Heart left ventricle (tissue), 16 donors: ENCODE data around the gene UBE2K. TPM values are rescaled to one million over a fixed set of nuclear protein-coding genes. Genes with fewer than 3 reads are reported as not detected.
A peak's percentile ranks its signal among the peaks of the same experiment; 100 is the strongest.

Source experiments
- ATAC-seq, 4 donors: fragments of 200-7000 bp; cut with Tn5 transposase; one replicate each; pipeline ENCODE4 v1.9.1; 2020 to 2022; ENCODE audit warnings: moderate library complexity in 4 of 4, mild to moderate bottlenecking in 3 of 4, moderate number of reproducible peaks in 1 of 4
- DNase-seq, 5 donors: peaks; one replicate each; pipeline ENCODE4 v3.0.0-alpha.2; 2020
- H3K27ac ChIP-seq, 12 donors: fragments of 200-600 bp; sonication (generic) in 4 of 12; one replicate each; pipeline versions ENCODE4 v1.5.0 to v1.8.0; 2016 to 2022; ENCODE audit warnings: mild to moderate bottlenecking in 2 of 12
- H3K27me3 ChIP-seq, 9 donors: fragments of 200-600 bp; sonication (generic) in 2 of 9; one replicate each; pipeline versions ENCODE4 v1.5.1 to v1.8.0; 2016 to 2022; ENCODE audit warnings: mild to moderate bottlenecking in 3 of 9
- H3K36me3 ChIP-seq, 9 donors: fragments of 200-600 bp; sonication (generic) in 2 of 9; one replicate each; pipeline versions ENCODE4 v1.5.0 to v1.8.0; 2018 to 2022; ENCODE audit warnings: mild to moderate bottlenecking in 2 of 9
- H3K4me1 ChIP-seq, 12 donors: fragments of 200-600 bp; sonication (generic) in 4 of 12; one replicate each; pipeline versions ENCODE4 v1.5.0 to v1.8.0; 2016 to 2022; ENCODE audit warnings: mild to moderate bottlenecking in 3 of 12
- H3K4me3 ChIP-seq, 12 donors: fragments of 200-600 bp; sonication (generic) in 4 of 12; one replicate each; pipeline versions ENCODE4 v1.5.0 to v1.8.0; 2017 to 2022; ENCODE audit warnings: mild to moderate bottlenecking in 9 of 12, moderate library complexity in 4 of 12
- H3K9me3 ChIP-seq, 12 donors: fragments of 200-600 bp; sonication (generic) in 4 of 12; one replicate each; pipeline versions ENCODE4 v1.5.0 to v1.8.0; 2016 to 2022; ENCODE audit warnings: mild to moderate bottlenecking in 1 of 12
- POLR2A ChIP-seq, 2 donors: fragments of 450-650 bp; IDR thresholded peaks; one replicate each; pipeline ENCODE4 v1.6.1; 2017; ENCODE audit warnings: antibody characterized with exemption in 2 of 2, mild to moderate bottlenecking in 2 of 2, moderate library complexity in 2 of 2
- WGBS, 4 donors: extraction: QIAGEN DNeasy Blood & Tissue Kit in 2 of 4; methylation state at CpG; one replicate each; pipeline versions ENCODE4 v1.1.5 to v1.1.7; 2013 to 2018; 5-methylcytosine and 5-hydroxymethylcytosine counted together
- intact Hi-C, 10 donors: fragments of 100-400 bp; cut with DNase I; formaldehyde crosslinking; loops; one replicate each; pipeline versions ENCODE4 v1.11.1 to v1.14.2; 2022
- long read RNA-seq, 3 donors: library from polyadenylated mRNA; unstranded; transcript quantifications; one replicate each; pipeline ENCODE4 v2.0.0, GENCODE V29; 2020 to 2021
- polyA plus RNA-seq, 2 donors: library from polyadenylated mRNA; stranded (reverse); fragments of 200-250 nt; gene quantifications; one replicate each; pipeline ENCODE4 v1.2.3, GENCODE V29; 2013
- total RNA-seq, 9 donors: library from RNA; depleted of rRNA in 2 of 9; stranded (reverse); fragments of >200 nt in 2 of 9; fragmentation: NEBNext Ultra II Directional in 3 of 9; extraction: Animal tissue kit (Norgen Biotek cat#: 25700) in 3 of 9; gene quantifications; one replicate each; pipeline versions ENCODE4 v1.1.0 to v1.2.4, GENCODE V29; 2016 to 2023
- TF ChIP-seq, protein P1 (sequence below), 12 donors: fragments of 200-600 bp; sonication (generic) in 4 of 12; IDR thresholded peaks; one replicate each; pipeline versions ENCODE4 v1.5.0 to v1.8.0; 2018 to 2022; ENCODE audit warnings: antibody characterized with exemption in 12 of 12, mild to moderate bottlenecking in 5 of 12
- donor health status: ischemic (EF 13 %, LVEDD 7.1; RV severe dilation, severe dysfunction).
- donor health status: healthy with polysubstance abuse.
- donor health status: DM: no; HTN: yes; CAD: no.
- donor health status: DM: no; HTN: no; CAD: no.
- donor health status: ischemic (EF 25% LVEDD 6.9; RV normal size, moderate dysfunction).
- donor health status: ischemic (EF 25% LVEDD 5.7; RV mildly dilated, moderate dysfunction).
- donor health status: healthy.
- donor health status: DM: yes; HTN: yes; CAD: no.
- donor health status: ischemic (EF 35%, LVEDD 5.7; RV mildly dilated, moderate dysfunction).
- donor health status: nonischemic (EF 11% LVEDD 7.7; RV severe dilation, severe dysfunction).
- donor health status: DM: yes; HTN: yes; CAD: no.
- donor health status: PGD.
- donor health status: ischemic (EF 29% LVEDD 5.4; RV normal size, mild dysfunction).
- donor health status: nonischemic (EF 23%, LVEDD 6.1; RV moderate dilation, normal function).

Gene UBE2K
- total RNA-seq (10 to 100 TPM; 17.9 to 66.9 (median 53.2) TPM), polyA plus RNA-seq (10 to 100 TPM; 36.5 to 41.9 TPM)
- long read RNA-seq, donor 1, full-length matches to known transcripts: 22 of 30 reads
- long read RNA-seq, donor 1, partial matches to known transcripts: 0 of 30 reads
- long read RNA-seq, donor 1, other reads (novel, unspliced or antisense): 8 of 30 reads
- long read RNA-seq, donor 2, full-length matches to known transcripts: 32 of 40 reads
- long read RNA-seq, donor 2, partial matches to known transcripts: 1 of 40 reads
- long read RNA-seq, donor 2, other reads (novel, unspliced or antisense): 7 of 40 reads
- long read RNA-seq, donor 3, full-length matches to known transcripts: 23 of 32 reads
- long read RNA-seq, donor 3, partial matches to known transcripts: 5 of 32 reads
- long read RNA-seq, donor 3, other reads (novel, unspliced or antisense): 4 of 32 reads

DNA sequence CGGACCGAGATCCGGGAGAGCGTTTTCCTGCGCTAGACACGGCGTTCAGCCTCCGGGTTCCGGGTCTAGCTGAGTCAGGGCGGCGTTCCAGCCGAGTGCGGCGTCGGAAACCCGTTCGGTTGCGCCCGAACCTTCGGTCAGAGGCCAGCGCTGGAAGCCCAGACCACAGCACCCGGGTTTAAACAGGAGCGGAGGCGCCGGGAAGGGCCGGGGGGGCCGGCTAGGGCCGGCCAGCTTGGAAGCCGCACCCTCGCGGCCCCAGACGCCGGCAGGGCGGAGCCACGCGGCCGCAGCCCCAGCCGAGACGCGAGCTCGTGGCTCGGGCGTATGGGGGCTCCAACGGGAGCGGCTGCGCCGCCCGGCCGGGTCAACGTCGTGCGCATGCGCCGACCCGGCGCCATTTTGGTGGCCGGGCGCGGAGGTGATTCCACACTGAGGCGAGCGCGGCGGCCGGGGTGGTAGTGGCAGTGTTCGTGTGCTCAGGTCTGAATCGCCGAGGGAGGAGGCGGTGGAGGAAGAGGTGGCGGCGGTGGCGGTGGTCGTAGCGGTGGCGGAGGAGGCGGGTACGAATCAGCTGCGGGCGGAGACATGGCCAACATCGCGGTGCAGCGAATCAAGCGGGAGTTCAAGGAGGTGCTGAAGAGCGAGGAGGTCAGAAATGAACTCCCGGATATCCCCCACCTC is at the start of gene UBE2K:
Gene UBE2K (plus strand): TSS at position 397 of the 684 bp plus-strand sequence. CDS start 192 bp downstream, at position 589.
- peak within 1 kb of the TSS; percentile 83 to 98 (median 92) for H3K27ac ChIP-seq
- peaks cover 0 to 13% (median 7%) of the 10 kb centered on the region in 9 donors for H3K36me3 ChIP-seq
- H3K4me1 ChIP-seq: peaks cover 0 to 39% (median 30%) of the 10 kb centered on the region in 12 donors
- peak within 1 kb of the TSS; percentile 63 to 98 (median 85) for H3K4me3 ChIP-seq
- 0% methylated on average over 36 to 84 of the region's 84 CpGs for WGBS, 4 donors
- TF ChIP-seq POLR2A (IDR thresholded peaks at IDR 0.05): peak in 1 of 2 donors; percentile 75
- TF ChIP-seq, protein P1, sequence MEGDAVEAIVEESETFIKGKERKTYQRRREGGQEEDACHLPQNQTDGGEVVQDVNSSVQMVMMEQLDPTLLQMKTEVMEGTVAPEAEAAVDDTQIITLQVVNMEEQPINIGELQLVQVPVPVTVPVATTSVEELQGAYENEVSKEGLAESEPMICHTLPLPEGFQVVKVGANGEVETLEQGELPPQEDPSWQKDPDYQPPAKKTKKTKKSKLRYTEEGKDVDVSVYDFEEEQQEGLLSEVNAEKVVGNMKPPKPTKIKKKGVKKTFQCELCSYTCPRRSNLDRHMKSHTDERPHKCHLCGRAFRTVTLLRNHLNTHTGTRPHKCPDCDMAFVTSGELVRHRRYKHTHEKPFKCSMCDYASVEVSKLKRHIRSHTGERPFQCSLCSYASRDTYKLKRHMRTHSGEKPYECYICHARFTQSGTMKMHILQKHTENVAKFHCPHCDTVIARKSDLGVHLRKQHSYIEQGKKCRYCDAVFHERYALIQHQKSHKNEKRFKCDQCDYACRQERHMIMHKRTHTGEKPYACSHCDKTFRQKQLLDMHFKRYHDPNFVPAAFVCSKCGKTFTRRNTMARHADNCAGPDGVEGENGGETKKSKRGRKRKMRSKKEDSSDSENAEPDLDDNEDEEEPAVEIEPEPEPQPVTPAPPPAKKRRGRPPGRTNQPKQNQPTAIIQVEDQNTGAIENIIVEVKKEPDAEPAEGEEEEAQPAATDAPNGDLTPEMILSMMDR (IDR thresholded peaks at IDR 0.05): peak in 1 of 12 donors; percentile 25
- no peaks in the 10 kb centered on the region for H3K27me3 ChIP-seq
- H3K9me3 ChIP-seq: no peaks in the 10 kb centered on the region
- intact Hi-C loops: loop anchor here (1.0 to 10.0 kb wide), 15 partner anchors 59 to 359 kb away; partner anchors contain the start of genes PDS5A (in 6 of the 10), SMIM14 (in 5 of the 10), N4BP2 (in 4 of the 10) and UGDH (in 4 of the 10)
- ATAC-seq (peak; percentile 91 to 99 (median 98)), DNase-seq (peak; percentile 90 to 96 (median 93))

- Histone ChIP-seq H3K4me3 (no peak overlapping the region), H3K9me3 (no peaks in the 10 kb centered on the region), H3K27me3 (no peaks in the 10 kb centered on the region), H3K27ac (no peak overlapping the region), H3K4me1 (no peaks in the 10 kb centered on the region), H3K36me3 (no peaks in the 10 kb centered on the region)
- no peak for ATAC-seq
- WGBS, 4 donors: 87 to 96% (median 91%) methylated on average over 3 of the region's 3 CpGs
- intact Hi-C loops: no loop called here
- no peak for TF ChIP-seq POLR2A (IDR thresholded peaks at IDR 0.05)
- TF ChIP-seq, protein P1 (IDR thresholded peaks at IDR 0.05): no peak
- no peak for DNase-seq
Measured at GRCh38 chr4:39648213-39648612, 49.7 kb upstream of the UBE2K start.

- TF ChIP-seq, protein P1 (IDR thresholded peaks at IDR 0.05): no peak
- no peak for TF ChIP-seq POLR2A (IDR thresholded peaks at IDR 0.05)
- no peak overlapping the region for H3K27ac ChIP-seq
- no peaks in the 10 kb centered on the region for H3K9me3 ChIP-seq
- H3K4me1 ChIP-seq: no peaks in the 10 kb centered on the region
- WGBS, 4 donors: 89 to 98% (median 92%) methylated on average over 5 to 6 of the region's 6 CpGs
- H3K36me3 ChIP-seq: no peaks in the 10 kb centered on the region
- H3K4me3 ChIP-seq: no peak overlapping the region
- DNase-seq: no peak
- intact Hi-C loops: no loop called here
- H3K27me3 ChIP-seq: no peaks in the 10 kb centered on the region
- no peak for ATAC-seq
Measured at GRCh38 chr4:39648827-39649558, 48.9 kb upstream of the UBE2K start.
